GM19025 (cell line): Measurements from ENCODE around the gene FSD2.
"Not testable (repeated sequence)": the region's sequence is repeated elsewhere in the genome, so short reads cannot be mapped to it uniquely, and the experiment has no call there.

Source experiments
- ATAC-seq: cut with Tn5 transposase; IDR thresholded peaks from one replicate; pipeline ENCODE4 v1.9.1; 2021; ENCODE audit warnings: mild to moderate bottlenecking, low read depth, moderate library complexity; ENCODE audit not compliant: unreplicated experiment

Gene FSD2

GRCh38 chr15:82749951-82750830 is 55.7 kb downstream of the FSD2 start:
- peak; percentile 95 for ATAC-seq

- ATAC-seq, result no peak
These were observed 57.6 kb downstream of the FSD2 start for GRCh38 chr15:82748315-82748714.

GRCh38 chr15:82743810-82744209 is 62.1 kb downstream of the FSD2 start:
- ATAC-seq, result no peak

GRCh38 chr15:82742134-82742533 is 63.7 kb downstream of the FSD2 start:
- no peak for ATAC-seq

GRCh38 chr15:82739086-82739485 is 66.8 kb downstream of the FSD2 start:
- no peak for ATAC-seq

- no peak for ATAC-seq
These were observed 67.9 kb downstream of the FSD2 start for GRCh38 chr15:82737975-82738374.

- ATAC-seq, result no peak
These were observed 74.3 kb downstream of the FSD2 start for GRCh38 chr15:82731527-82731926.

GRCh38 chr15:82730022-82730530 is 75.8 kb downstream of the FSD2 start:
- ATAC-seq, result no peak

GRCh38 chr15:82726816-82727215 is 79.1 kb downstream of the FSD2 start:
- no peak for ATAC-seq

- no peak for ATAC-seq
These were observed 90.9 kb downstream of the FSD2 start for GRCh38 chr15:82715003-82715402.

GRCh38 chr15:82714016-82714415 is 91.9 kb downstream of the FSD2 start:
- no peak for ATAC-seq

GRCh38 chr15:82712036-82712435 is 93.8 kb downstream of the FSD2 start:
- no peak for ATAC-seq

GRCh38 chr15:82710926-82711490 is 94.9 kb downstream of the FSD2 start:
- ATAC-seq, result no peak

- ATAC-seq, result no peak
These were observed 95.7 kb downstream of the FSD2 start for GRCh38 chr15:82710208-82710555.

GRCh38 chr15:82709421-82710207 is 96.3 kb downstream of the FSD2 start, which contains the start of gene AP3B2:
AP3B2 (minus strand) TSS chr15:82709875; CDS start chr15:82709706, 169 bp downstream.
- peak; percentile 91 for ATAC-seq

GRCh38 chr15:82709081-82709420 is 96.8 kb downstream of the FSD2 start:
- ATAC-seq, result no peak

GRCh38 chr15:82705856-82706255 is 100.0 kb downstream of the FSD2 start:
- not testable (repeated sequence) for ATAC-seq
